ENCODE results near the gene MMP23B.
"Not testable (repeated sequence)": the region's sequence is repeated elsewhere in the genome, so short reads cannot be mapped to it uniquely, and the experiment has no call there.

- TF ChIP-seq, protein P1, sequence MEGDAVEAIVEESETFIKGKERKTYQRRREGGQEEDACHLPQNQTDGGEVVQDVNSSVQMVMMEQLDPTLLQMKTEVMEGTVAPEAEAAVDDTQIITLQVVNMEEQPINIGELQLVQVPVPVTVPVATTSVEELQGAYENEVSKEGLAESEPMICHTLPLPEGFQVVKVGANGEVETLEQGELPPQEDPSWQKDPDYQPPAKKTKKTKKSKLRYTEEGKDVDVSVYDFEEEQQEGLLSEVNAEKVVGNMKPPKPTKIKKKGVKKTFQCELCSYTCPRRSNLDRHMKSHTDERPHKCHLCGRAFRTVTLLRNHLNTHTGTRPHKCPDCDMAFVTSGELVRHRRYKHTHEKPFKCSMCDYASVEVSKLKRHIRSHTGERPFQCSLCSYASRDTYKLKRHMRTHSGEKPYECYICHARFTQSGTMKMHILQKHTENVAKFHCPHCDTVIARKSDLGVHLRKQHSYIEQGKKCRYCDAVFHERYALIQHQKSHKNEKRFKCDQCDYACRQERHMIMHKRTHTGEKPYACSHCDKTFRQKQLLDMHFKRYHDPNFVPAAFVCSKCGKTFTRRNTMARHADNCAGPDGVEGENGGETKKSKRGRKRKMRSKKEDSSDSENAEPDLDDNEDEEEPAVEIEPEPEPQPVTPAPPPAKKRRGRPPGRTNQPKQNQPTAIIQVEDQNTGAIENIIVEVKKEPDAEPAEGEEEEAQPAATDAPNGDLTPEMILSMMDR (IDR thresholded peaks at IDR 0.05): not testable (repeated sequence)
- TF ChIP-seq POLR2A (IDR thresholded peaks at IDR 0.05): not testable (repeated sequence)
Observed at GRCh38 chr1:1640711-1641461, 8.9 kb downstream of the MMP23B start.

Data from uterus (tissue), 2 donors.